ENCODE results near the gene CCDC91.
"Not testable (repeated sequence)": the region's sequence is repeated elsewhere in the genome, so short reads cannot be mapped to it uniquely, and the experiment has no call there.

CCDC91 gene

GRCh38 chr12:28374556-28374955, 184.3 kb downstream of the CCDC91 start:
- DNase-seq: no peak

- DNase-seq: no peak
Observed at GRCh38 chr12:28378736-28379135, 188.5 kb downstream of the CCDC91 start.

- not testable (repeated sequence) for DNase-seq
Observed at GRCh38 chr12:28379779-28380178, 189.5 kb downstream of the CCDC91 start.

- DNase-seq: no peak
Observed at GRCh38 chr12:28383368-28383767, 193.1 kb downstream of the CCDC91 start.

- no peak for DNase-seq
Observed at GRCh38 chr12:28388879-28389278, 198.6 kb downstream of the CCDC91 start.

- no peak for DNase-seq
Observed at GRCh38 chr12:28390206-28390605, 199.9 kb downstream of the CCDC91 start.

GRCh38 chr12:28390761-28391385, 200.6 kb downstream of the CCDC91 start:
- DNase-seq: no peak

GRCh38 chr12:28409892-28410291, 219.6 kb downstream of the CCDC91 start:
- peak in 1 of 5 experiments; percentile 1 for DNase-seq

GRCh38 chr12:28413460-28414109, 223.3 kb downstream of the CCDC91 start:
- no peak for DNase-seq

- no peak for DNase-seq
Observed at GRCh38 chr12:28415755-28416154, 225.5 kb downstream of the CCDC91 start.

GRCh38 chr12:28421374-28421773, 231.1 kb downstream of the CCDC91 start:
- DNase-seq: no peak

- DNase-seq: no peak
Observed at GRCh38 chr12:28424965-28425364, 234.7 kb downstream of the CCDC91 start.

GRCh38 chr12:28425526-28425925, 235.3 kb downstream of the CCDC91 start:
- DNase-seq: no peak

- no peak for DNase-seq
Observed at GRCh38 chr12:28427046-28427445, 236.8 kb downstream of the CCDC91 start.

GRCh38 chr12:28440081-28440608, 249.9 kb downstream of the CCDC91 start:
- no peak for DNase-seq

- no peak for DNase-seq
Observed at GRCh38 chr12:28442101-28442500, 251.8 kb downstream of the CCDC91 start.

GRCh38 chr12:28443337-28443736, 253.1 kb downstream of the CCDC91 start:
- no peak for DNase-seq

- no peak for DNase-seq
Observed at GRCh38 chr12:28446031-28446430, 255.8 kb downstream of the CCDC91 start.

GRCh38 chr12:28453686-28454085, 263.4 kb downstream of the CCDC91 start:
- DNase-seq: no peak

GRCh38 chr12:28456934-28457710, 266.9 kb downstream of the CCDC91 start:
- no peak for DNase-seq

- no peak for DNase-seq
Observed at GRCh38 chr12:28457785-28458184, 267.5 kb downstream of the CCDC91 start.

GRCh38 chr12:28459481-28459880, 269.2 kb downstream of the CCDC91 start:
- no peak for DNase-seq

GRCh38 chr12:28460420-28461130, 270.3 kb downstream of the CCDC91 start:
- no peak for DNase-seq
